GM19438 (cell line): Measurements from ENCODE around the gene CCDC192.

Experiments used
- ATAC-seq: cut with Tn5 transposase; IDR thresholded peaks from one replicate; pipeline ENCODE4 v1.9.1; 2021; ENCODE audit warnings: low read depth; ENCODE audit not compliant: unreplicated experiment

The CCDC192 gene

DNA sequence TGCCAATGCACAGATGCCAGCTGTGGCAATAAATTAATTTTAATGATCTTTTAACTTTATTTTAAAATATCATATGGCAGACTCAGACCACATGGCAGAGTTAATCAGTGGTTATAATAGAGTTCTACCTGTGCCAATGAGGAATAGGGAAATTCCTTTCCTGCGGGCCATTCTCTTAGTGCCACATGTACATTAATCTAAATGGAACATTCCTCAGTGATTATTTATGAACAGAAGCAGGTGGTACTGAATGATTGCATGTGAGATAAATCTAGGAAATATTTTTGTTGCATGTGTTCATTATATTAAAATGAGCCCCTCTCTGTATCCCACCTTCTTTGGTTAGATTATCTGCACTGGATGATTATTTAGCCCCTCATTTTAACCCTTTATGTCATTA is 102.3 kb downstream of the CCDC192 start:
- ATAC-seq: no peak

DNA sequence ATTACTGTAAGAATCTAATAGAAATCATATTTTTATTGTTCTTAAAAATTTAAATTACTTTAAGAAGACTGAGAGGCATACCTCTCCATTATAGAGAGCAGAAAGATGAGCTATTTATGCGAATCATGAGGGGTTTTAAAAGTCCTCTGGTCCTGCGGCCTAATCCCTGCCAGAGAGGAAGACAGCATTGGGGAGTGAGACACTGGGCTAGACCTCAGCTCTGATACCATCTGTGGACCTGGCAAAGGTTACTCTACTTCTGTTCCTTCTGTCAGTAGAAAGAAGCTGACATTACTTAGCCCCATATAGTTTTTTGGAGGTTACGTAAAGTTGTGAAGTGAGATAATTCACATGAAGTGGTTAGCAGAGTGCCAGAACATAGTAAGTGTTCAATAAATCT is 103.6 kb downstream of the CCDC192 start:
- no peak for ATAC-seq

DNA sequence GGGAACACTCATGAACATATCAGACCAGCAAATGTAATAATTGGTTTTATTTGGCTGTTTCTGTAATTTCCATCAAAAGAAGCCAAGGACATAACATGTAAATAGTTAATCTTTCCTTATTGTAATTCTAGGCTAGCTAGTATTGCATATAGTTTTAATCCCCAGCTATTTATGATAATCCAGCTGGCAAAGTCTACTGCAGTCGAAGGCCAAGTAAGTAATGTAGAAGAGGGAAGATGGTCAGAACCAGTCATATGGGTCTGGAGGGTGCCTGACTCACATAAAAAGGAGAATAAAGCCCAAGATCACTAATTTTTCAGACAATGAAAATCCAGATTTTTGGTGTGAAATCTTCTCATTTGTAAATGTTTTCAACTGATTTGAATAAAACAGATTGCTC is 106.3 kb downstream of the CCDC192 start:
- no peak for ATAC-seq

DNA sequence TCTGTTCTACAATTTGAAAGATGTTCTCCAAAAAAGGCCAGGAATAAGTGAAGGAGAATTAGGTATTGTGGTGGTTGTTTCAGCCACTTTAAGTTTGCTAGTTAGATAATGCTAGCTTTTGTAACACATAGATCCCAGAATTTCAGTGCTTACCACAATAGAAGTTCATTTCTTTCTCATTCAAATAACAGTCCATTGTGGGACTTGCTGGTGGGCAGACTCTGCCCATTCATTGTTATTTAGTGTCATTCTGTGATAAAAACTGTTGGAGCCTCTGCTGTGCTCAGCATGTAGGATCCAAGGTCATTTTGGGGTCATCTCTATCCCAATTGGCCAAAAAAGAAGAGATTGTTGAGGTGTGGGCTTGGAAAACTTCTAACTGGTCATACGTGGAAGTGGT is 106.8 kb downstream of the CCDC192 start:
- ATAC-seq: no peak

DNA sequence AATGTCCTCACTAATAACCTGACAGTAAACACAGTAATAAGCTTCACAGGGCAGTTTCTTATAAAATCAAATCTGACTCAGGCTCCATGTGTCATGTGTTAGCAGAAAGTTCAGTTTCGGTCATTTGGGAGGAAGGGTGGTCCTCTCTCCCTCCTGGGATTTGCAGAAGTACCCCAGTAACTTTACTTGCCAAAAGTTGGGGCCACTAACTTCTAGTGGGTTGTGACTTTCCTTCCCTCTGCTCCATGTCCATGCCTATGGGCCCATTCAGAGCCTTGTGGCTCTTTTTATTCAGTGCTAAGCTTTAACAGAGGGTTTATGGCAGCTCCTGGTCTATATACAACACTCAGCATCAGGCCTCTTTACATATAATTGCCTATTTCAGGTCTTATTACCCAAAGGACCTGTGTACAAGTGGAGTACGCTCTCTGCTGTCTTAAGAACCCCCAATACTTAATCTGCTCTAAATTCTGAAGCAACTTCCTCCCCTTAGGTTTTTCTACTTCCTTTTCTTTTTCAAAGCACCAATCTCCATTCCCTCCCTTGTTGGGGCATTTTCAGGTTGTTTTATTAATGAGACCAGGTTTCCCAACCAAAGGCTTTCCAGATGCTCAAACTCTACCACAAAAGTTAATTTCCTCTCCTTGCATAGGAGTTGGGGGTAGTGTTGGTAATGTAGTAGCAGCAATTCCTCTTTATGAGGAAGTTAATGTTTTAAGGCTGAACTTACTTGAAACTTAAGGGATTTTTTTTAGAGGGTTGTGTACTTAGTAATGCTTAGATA is 107.7 kb downstream of the CCDC192 start:
- ATAC-seq: no peak

DNA sequence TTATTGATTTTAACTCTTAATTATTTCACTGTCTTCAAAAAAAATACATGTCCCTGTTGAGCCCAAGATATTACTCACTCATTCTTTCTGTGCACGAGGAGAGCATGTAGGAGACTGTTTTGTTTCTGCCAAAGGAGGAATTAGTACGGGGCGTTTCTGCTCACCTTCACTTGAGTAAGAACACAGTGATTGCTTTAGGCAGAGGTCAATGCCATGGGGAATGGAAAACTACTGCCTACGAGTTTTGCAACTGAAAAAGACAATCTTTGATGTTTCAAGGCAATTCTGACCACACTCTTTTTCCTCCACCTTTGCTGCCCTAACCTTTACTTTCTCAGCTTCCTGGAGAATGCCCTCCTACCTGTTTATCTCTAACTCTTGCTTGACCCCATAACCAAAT is 109.4 kb downstream of the CCDC192 start:
- ATAC-seq: no peak

DNA sequence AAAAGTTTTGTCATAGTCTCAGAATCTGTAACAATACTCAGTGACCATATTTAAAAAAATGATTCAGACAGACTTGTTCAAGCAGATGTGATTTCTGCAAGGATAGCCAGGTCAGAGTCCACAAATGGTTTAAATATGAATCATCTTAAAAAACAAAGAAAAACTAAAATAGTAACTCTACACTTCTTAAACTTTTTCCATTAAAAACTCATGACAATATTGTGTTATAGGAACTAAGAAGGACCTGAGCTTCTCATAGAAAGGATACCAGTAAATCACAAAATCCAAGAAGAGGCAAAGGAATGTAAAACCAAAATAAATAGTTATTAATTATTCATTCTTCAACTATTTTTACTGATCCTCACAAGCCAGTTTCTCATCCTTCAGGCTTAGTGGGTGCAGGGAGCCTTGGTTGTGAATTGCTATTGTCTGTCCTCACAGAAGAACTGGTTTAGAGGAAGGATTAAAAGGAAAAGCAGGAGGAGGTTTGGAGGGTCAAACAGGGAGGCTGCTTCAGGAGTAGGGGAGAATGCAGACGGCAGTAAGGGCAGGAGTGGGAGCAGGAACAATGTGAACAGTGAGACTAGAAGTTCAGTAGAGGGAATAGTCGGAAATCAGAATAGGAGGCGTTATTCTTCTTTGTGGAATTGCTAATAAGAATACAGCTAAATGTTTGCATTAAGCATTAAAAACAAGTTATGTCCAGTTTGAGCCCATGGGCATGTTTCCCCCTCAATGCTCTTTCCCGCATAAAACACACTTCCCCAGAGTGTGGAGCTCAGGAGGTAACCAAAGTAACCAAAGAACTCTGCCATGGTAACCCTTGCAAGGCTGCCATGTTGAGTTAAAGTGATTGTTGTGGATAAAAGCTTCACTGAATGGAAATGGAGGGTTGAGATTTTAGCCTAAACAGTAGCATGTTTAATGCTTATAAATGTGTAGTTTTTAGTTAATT is 110.7 kb downstream of the CCDC192 start:
- ATAC-seq: no peak

DNA sequence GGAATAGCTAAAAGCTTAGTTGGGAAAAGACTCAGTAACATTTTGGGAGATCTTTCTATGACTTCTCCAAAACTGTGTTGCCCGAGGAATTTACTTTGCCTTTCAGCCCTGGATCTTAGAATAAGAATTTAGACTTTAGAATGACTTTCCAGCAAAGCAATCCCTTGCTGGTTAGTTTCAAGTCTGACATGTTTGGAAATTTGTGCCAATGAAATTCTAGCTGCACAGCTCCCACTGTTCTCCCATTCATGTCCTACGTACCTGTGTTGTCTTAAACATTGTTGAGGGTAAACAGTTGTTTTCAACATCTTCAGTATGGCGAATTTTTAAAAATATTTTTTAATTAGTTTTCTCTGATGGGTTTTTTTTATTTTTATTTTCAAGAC is 111.4 kb downstream of the CCDC192 start:
- no peak for ATAC-seq

DNA sequence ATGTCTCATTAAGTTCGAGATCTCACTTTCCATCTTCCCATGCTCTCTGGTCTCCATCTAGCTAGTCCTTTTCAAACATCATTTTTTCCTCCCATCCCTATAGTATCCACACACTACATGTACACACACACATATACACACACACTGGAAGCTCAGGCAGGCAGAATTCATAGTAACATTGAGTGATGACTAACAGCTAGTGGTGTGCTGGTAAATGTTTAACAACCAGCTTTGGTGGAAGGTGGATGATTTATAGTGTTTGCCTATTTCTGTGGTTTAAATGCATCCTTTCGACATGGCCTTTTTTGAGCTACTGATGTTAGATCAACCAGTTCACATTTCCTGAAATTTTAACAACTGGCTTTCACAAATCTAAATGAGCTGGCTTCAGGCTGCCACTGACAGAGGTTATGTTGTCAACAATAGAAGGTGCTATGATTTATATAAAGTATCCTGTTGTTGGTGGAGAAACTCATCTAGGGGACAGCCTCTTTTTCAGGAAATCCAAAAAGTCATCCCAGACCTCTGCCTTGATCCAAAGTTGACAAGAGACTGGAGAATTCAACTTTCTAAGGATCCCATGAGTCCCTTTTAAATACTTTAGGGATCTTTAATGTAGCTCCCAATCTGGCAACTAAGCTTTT is 117.8 kb downstream of the CCDC192 start:
- ATAC-seq: peak; percentile 94

DNA sequence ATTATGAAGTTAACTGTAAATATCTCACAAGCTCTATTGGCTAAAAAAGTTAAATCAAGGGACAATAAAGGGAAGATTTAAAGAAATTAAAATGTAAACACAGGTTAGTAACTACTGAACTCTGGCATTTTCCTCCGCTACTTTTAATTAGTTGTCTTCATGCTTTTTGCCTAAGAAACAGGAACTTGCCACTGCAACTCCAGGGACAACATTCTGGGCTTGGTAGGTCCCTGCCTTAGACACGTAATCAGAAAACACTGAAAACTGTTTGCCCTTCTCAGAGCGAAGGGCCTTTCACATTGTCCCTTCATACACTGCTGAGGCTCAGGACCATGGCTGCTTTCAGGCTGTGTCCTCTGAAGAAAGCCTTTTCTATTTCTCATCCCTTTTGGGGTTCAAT is 118.7 kb downstream of the CCDC192 start:
- ATAC-seq: no peak

DNA sequence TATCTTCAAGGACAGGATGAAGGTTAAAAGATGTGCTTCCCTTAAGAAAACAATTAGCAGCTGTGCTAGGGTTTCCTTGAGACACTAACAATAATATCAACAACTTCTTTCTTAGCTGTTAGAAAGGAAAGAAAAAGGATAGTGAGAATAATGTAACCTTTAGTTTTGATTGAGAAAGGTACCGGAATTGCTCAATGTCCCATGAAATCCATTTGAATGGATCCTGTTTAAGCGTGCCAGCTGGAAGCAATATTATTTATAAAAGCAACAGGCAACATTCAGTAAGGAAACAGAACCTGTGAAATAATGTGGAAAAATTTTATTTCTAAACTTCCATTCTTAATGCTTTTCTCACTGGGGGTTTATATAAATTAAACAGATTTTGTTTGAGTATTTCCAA is 120.9 kb downstream of the CCDC192 start:
- ATAC-seq: no peak

DNA sequence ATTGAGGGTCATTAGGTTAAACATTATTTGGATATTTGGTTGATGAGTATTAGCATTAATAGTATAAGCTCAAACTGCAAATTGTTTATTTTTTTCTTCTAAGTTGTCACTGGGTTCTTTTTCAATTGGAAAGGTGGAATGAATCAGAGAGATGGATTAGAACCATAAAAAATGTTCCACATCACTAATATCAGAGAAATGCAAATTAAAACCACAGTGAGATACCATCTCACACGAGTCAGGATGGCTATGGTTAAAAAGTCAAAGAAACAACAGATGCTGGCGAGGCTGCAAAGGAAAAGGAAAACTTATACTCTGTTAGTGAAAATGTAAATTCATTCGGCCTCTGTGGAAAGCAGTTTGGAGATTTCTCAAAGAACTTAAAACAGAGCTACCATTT is 122.8 kb downstream of the CCDC192 start:
- ATAC-seq: no peak

DNA sequence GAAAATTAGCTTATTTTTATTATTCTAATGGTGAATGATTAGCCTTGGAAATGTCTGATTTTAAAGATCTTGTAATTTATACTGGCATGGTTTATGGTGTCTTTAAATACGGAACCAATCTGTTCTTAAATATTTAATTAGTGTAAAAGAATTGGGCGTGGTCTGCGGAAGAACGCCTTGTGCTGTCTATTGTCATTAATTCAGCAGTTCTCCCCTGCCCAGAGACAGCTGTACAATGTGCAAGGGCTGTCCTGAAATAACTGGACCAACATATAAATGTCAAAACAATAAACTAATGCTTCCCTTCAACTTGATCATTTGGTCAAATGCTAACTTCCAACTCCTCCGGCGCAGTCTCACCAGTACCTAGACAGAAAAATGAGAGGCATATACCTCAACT is 124.3 kb downstream of the CCDC192 start:
- no peak for ATAC-seq

DNA sequence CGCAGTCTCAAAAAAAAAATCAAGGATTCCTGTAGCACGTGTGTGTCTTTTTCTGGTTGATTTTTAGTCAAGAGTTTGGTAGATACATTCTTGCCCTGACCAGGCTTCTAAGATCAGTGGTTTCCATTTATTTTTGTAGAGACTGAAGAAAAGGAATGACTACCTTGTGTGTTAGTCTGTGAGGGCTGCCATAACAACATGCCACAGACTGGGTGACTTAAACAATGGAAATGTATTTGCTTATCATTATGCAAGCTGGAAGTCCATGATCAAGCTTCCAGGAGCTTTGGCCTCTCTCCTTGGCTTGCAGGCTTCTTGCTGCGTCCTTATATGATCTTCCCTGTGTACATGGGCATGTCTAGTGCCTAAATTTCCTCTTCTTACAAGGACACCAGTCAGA is 127.0 kb downstream of the CCDC192 start:
- no peak for ATAC-seq

DNA sequence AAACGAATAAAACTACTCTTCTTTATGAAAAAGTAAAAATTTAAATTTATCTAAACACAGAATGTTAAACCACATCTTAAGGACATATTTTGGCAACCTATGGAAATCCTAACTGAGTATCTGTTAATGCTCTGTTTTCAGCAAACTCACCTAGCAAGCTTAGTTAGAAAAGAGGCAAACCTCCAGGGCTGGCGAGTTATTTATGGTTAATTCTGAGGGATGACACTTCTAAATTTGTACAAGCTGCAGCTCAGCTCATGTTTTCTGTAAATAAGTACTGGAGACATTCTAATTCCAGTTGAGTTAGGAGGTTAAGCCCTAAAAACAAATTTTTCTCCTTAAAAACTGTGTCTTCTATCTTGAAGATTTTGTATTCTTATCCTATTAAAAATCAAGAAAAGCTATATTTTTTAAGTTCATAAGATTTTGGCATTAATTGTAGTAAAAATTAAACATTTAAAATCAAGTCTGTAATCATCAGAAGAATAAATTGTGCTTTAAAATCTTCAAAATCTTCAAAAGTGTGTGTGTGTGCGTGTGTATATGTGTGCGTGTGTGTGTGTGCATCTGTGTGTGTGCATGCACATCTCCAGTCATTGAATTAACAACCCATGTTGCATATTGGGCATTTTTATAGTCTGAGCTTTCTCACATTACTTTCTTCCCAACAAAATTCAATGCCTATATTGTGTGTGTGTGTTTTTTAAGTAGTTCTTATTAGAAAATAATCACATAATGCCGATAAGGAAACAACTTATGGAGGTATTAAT is 127.8 kb downstream of the CCDC192 start:
- no peak for ATAC-seq

DNA sequence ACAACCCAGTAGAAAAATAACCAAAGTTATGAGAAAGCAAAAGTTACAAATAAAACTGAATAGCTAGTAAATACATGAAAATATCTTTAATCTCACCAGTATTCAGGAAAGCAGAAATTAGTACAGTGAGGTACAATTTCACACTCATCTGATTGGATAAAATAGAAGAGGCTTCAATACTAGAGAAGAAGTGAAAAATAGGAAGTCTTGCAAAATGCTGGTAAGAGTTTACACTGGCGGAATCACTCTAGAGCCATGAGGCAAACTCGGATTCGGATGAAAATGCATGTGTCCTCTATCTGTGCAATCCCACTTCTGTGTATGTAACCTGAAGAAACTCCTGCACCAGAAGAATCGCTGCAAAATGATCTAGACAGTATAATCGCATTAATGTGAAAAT is 128.9 kb downstream of the CCDC192 start:
- no peak for ATAC-seq

DNA sequence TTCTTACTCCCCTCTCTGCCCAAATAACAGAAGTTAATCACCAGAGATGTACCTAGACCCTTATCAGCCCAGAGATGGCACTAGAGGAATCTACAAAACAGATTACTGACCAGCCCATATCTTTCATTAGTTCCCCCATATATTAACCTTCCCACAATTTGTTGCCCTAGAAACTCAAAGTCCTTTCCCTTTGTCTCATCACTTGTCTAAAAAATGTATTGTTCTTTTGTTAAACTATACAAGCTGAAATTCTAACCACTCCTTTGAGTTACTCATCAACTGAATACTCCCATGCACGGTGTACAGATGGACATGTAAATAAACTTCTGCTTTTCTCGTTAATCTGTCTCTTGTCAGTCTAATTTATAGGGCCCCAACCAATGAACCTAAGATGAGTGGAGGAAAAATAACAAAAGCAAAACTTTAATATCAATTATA is 130.9 kb downstream of the CCDC192 start:
- ATAC-seq: peak; percentile 80

DNA sequence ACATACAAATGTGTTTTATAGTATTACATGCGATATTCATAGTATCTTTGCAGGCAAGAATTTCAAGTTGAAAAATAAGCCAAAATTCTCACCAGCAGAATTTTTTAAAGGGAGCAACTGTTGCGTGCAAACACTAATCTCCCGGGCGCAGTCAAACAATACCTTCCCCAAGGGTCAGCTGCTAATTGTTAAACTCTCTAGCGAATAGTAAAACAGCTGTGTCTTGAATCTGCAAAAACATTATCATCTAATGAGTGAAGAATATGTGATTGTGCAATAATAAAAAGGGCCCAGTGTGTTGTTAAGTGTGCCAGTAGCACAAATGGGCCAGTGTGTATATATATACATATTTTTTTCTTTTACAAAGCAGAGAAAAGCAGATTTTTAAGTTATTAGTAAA is 131.4 kb downstream of the CCDC192 start:
- no peak for ATAC-seq

DNA sequence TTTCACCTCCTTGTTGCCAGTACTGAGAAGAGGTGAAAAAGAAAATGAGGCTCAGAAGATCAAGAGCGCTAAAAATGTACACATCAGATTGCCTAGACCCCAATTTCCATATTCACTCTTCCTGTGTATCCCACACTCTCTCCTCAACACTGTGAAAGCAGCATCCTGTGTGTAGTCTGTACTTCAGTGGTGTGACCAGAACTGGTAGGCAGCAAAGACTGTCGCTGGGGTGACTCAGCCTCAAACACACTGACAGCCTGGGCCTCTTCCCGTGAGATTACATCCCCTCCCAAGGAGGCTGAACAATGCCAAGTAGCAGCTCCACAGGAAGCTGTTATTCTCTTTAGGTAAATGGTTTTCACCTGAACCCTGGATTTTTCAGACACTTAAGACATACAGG is 135.5 kb downstream of the CCDC192 start:
- no peak for ATAC-seq

DNA sequence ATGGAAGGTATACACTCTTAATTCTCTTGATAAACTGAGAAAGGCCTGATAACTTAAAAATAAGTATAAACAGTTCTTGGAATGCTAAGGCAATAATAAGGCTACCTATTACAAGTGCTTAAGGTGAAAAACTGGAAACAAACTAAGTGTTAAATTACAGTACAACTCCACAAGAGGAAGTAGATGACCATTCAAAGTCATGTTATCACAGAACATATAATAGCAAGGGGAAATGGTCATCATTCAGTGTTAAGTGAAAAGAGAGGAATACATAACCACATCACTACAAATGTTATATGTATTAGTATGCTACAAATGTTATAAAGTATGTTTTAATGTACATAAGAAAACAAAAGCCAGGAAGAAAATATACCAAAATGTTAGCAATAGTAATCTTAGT is 135.9 kb downstream of the CCDC192 start:
- no peak for ATAC-seq
